OCI-LY3 (cell line): ENCODE measurements around the gene NAMPT.

ENCODE experiments used
- H2AFZ ChIP-seq: fragments of 200-600, 300-600 bp; shearing (Covaris generic); 2 replicates; pipeline ENCODE4 v1.6.0; 2014; ENCODE audit warnings: antibody characterized with exemption, low read depth, low read length
- H3K27ac ChIP-seq: fragments of 200-600, 300-600 bp; sonication (generic); 2 replicates; pipeline ENCODE4 v1.5.1; 2014; ENCODE audit warnings: mild to moderate bottlenecking, low read length, moderate library complexity, mixed read lengths
- H3K27me3 ChIP-seq: fragments of 200-600, 300-600 bp; sonication (generic); 2 replicates; pipeline ENCODE4 v1.6.1; 2014; ENCODE audit warnings: low read depth, low read length, mixed read lengths
- H3K36me3 ChIP-seq: fragments of 200-600, 300-600 bp; sonication (generic); replicated peaks from 2 replicates; pipeline ENCODE3; 2014; ENCODE audit warnings: low read depth, low read length, mixed read lengths
- H3K4me1 ChIP-seq: fragments of 300-600, 200-600 bp; sonication (generic); 2 replicates; pipeline ENCODE4 v1.6.1; 2014; ENCODE audit warnings: low read length, mixed read lengths
- H3K4me2 ChIP-seq: fragments of 200-600, 300-600 bp; sonication (generic); 2 replicates; pipeline ENCODE4 v1.6.1; 2014; ENCODE audit warnings: low read length, mixed read lengths
- H3K4me3 ChIP-seq: fragments of 300-600, 200-600 bp; sonication (generic); 2 replicates; pipeline ENCODE4 v1.5.1; 2014; ENCODE audit warnings: antibody characterized with exemption, mild to moderate bottlenecking, low read length, moderate library complexity
- H3K79me2 ChIP-seq: fragments of 300-600, 200-600 bp; shearing (Covaris generic); 2 replicates; pipeline ENCODE4 v1.6.1; 2014; ENCODE audit warnings: mild to moderate bottlenecking, low read length, mixed read lengths
- H3K9ac ChIP-seq: fragments of 300-600, 200-600 bp; shearing (Covaris generic); 2 replicates; pipeline ENCODE4 v1.6.0; 2014; ENCODE audit warnings: mild to moderate bottlenecking, low read length, moderate library complexity
- H3K9me3 ChIP-seq: fragments of 200-600, 300-600 bp; shearing (Covaris generic); 2 replicates; pipeline ENCODE4 v1.6.1; 2014; ENCODE audit warnings: low read length, mixed read lengths; ENCODE audit not compliant: insufficient read depth
- H4K20me1 ChIP-seq: fragments of 200-600, 300-600 bp; sonication (generic); 2 replicates; pipeline ENCODE4 v1.6.1; 2016; ENCODE audit warnings: low read length, mixed read lengths; ENCODE audit not compliant: insufficient read depth
- CTCF ChIP-seq: fragments of 200-600, 300-600 bp; sonication (generic); IDR thresholded peaks from 2 replicates; pipeline ENCODE4 v1.5.1; 2014; ENCODE audit warnings: antibody characterized with exemption, low read length, low read depth
- EZH2phosphoT487 ChIP-seq: fragments of 200-600 bp; shearing (Covaris generic); IDR thresholded peaks from 2 replicates; pipeline ENCODE4 v1.6.1; 2018; ENCODE audit warnings: antibody characterized with exemption, mixed run types, low read depth

NAMPT gene

GRCh38 chr7:106265133-106265532 is 19.6 kb downstream of the NAMPT start:
- H2AFZ ChIP-seq, result no peak overlapping the region
- H3K4me3 ChIP-seq, result no peak overlapping the region
- H3K27me3 ChIP-seq, result no peaks in the 10 kb centered on the region
- H3K9ac ChIP-seq, result no peak overlapping the region
- peaks cover 36% of the 10 kb centered on the region; the same call in 1 of the 2 replicates for H4K20me1 ChIP-seq
- no peak overlapping the region for H3K27ac ChIP-seq
- no peaks in the 10 kb centered on the region for H3K79me2 ChIP-seq
- H3K9me3 ChIP-seq, result no peaks in the 10 kb centered on the region
- TF ChIP-seq EZH2phosphoT487 (no peak), CTCF (no peak)
- no peak overlapping the region for H3K4me2 ChIP-seq
- H3K4me1 ChIP-seq, result no peaks in the 10 kb centered on the region
- H3K36me3 ChIP-seq, result peaks cover 80% of the 10 kb centered on the region

GRCh38 chr7:106262221-106262881 is 22.4 kb downstream of the NAMPT start:
- Histone ChIP-seq H3K36me3 (peaks cover 80% of the 10 kb centered on the region), H4K20me1 (peaks cover 43% of the 10 kb centered on the region), H3K79me2 (no peaks in the 10 kb centered on the region), H3K27ac (no peak overlapping the region), H3K27me3 (no peaks in the 10 kb centered on the region), H2AFZ (no peak overlapping the region), H3K4me2 (no peak overlapping the region), H3K4me3 (no peak overlapping the region), H3K9ac (no peak overlapping the region), H3K9me3 (no peaks in the 10 kb centered on the region), H3K4me1 (no peaks in the 10 kb centered on the region)
- TF ChIP-seq EZH2phosphoT487 (no peak), CTCF (no peak)

GRCh38 chr7:106260136-106260561 is 24.6 kb downstream of the NAMPT start:
- no peaks in the 10 kb centered on the region for H3K27me3 ChIP-seq
- H3K27ac ChIP-seq, result no peak overlapping the region
- no peak overlapping the region for H3K4me2 ChIP-seq
- no peak overlapping the region for H2AFZ ChIP-seq
- H3K36me3 ChIP-seq, result peaks cover 69% of the 10 kb centered on the region
- H3K4me3 ChIP-seq, result no peak overlapping the region
- no peaks in the 10 kb centered on the region; the same call in 1 of the 2 replicates for H3K79me2 ChIP-seq
- TF ChIP-seq EZH2phosphoT487, result no peak
- TF ChIP-seq CTCF, result no peak
- peaks cover 16% of the 10 kb centered on the region for H3K4me1 ChIP-seq
- H4K20me1 ChIP-seq, result peaks cover 45% of the 10 kb centered on the region
- no peaks in the 10 kb centered on the region for H3K9me3 ChIP-seq
- no peak overlapping the region for H3K9ac ChIP-seq

GRCh38 chr7:106258789-106259188 is 26.0 kb downstream of the NAMPT start:
- H3K9me3 ChIP-seq, result no peaks in the 10 kb centered on the region
- H3K27ac ChIP-seq, result no peak overlapping the region
- TF ChIP-seq CTCF (no peak), EZH2phosphoT487 (no peak)
- H3K36me3 ChIP-seq, result peaks cover 73% of the 10 kb centered on the region
- no peaks in the 10 kb centered on the region; the same call in 1 of the 2 replicates for H3K79me2 ChIP-seq
- H3K4me1 ChIP-seq, result peaks cover 19% of the 10 kb centered on the region
- no peak overlapping the region for H3K4me2 ChIP-seq
- no peak overlapping the region for H2AFZ ChIP-seq
- H3K4me3 ChIP-seq, result no peak overlapping the region
- no peak overlapping the region for H3K9ac ChIP-seq
- H3K27me3 ChIP-seq, result no peaks in the 10 kb centered on the region
- H4K20me1 ChIP-seq, result peaks cover 49% of the 10 kb centered on the region
